ENCODE measurements around the gene SPPL3.

SPPL3 gene

GRCh38 chr12:120870415-120870814 is 33.7 kb downstream of the SPPL3 start:
- no peak overlapping the region for H3K27ac ChIP-seq
- no peak for DNase-seq (ENCODE audit: low spot score)
- ChIA-PET POLR2A (ENCODE audit: low non-redundant PET) (no interaction called here), CTCF (interaction anchor here (0.7 to 1.1 kb wide), 2 partner anchors 8 to 59 kb away, joined by 3 read pairs; no protein-coding TSS in a partner anchor)
- no peak for TF ChIP-seq CTCF (conservative IDR thresholded peaks at IDR 0.05; ENCODE audit: low read depth)

- ChIA-PET POLR2A (ENCODE audit: low non-redundant PET) (no interaction called here), CTCF (interaction anchor here (0.6 to 1.1 kb wide), 4 partner anchors 9 to 102 kb away, joined by 3 to 5 read pairs (median 4); no protein-coding TSS in a partner anchor)
- no peak for TF ChIP-seq CTCF (conservative IDR thresholded peaks at IDR 0.05; ENCODE audit: low read depth)
- no peak for DNase-seq (ENCODE audit: low spot score)
- H3K27ac ChIP-seq, result no peak overlapping the region
Observed at GRCh38 chr12:120869376-120869775, 34.8 kb downstream of the SPPL3 start.

- ChIA-PET POLR2A (ENCODE audit: low non-redundant PET) (no interaction called here), CTCF (no interaction called here)
- peak overlapping the region; percentile 69 for H3K27ac ChIP-seq
- DNase-seq (ENCODE audit: low spot score), result no peak
- TF ChIP-seq CTCF (conservative IDR thresholded peaks at IDR 0.05; ENCODE audit: low read depth), result no peak
Observed at GRCh38 chr12:120866108-120866507, 38.0 kb downstream of the SPPL3 start.

- H3K27ac ChIP-seq, result no peak overlapping the region
- ChIA-PET CTCF (no interaction called here), POLR2A (ENCODE audit: low non-redundant PET) (no interaction called here)
- DNase-seq (ENCODE audit: low spot score), result no peak
- no peak for TF ChIP-seq CTCF (conservative IDR thresholded peaks at IDR 0.05; ENCODE audit: low read depth)
Observed at GRCh38 chr12:120865098-120865497, 39.1 kb downstream of the SPPL3 start.

- ChIA-PET CTCF (interaction anchor here (0.6 kb wide), 1 partner anchor 286 kb away, joined by 3 read pairs; no protein-coding TSS in a partner anchor), POLR2A (ENCODE audit: low non-redundant PET) (no interaction called here)
- no peak for TF ChIP-seq CTCF (conservative IDR thresholded peaks at IDR 0.05; ENCODE audit: low read depth)
Observed at GRCh38 chr12:120862664-120863063, 41.5 kb downstream of the SPPL3 start.

GRCh38 chr12:120861074-120861795 is 42.9 kb downstream of the SPPL3 start:
- H3K27ac ChIP-seq, result no peak overlapping the region
- CTCF ChIA-PET, result no interaction called here
- TF ChIP-seq CTCF (conservative IDR thresholded peaks at IDR 0.05; ENCODE audit: low read depth), result no peak
- POLR2A ChIA-PET (ENCODE audit: low non-redundant PET), result no interaction called here
- DNase-seq (ENCODE audit: low spot score), result no peak

More at GRCh38 chr12:120862664-120863063, 41.5 kb downstream of the SPPL3 start:
- H3K27ac ChIP-seq, result no peak overlapping the region
- DNase-seq (ENCODE audit: low spot score), result no peak

Data from RWPE1 (cell line).